ENCODE data around the gene CAMKK2. TPM values are rescaled to one million over a fixed set of nuclear protein-coding genes. Genes with fewer than 3 reads are reported as not detected.

Gene CAMKK2
- total RNA-seq, 4 donors from 2014 or later = 16.8 to 32.6 (median 21.2) TPM

DNA sequence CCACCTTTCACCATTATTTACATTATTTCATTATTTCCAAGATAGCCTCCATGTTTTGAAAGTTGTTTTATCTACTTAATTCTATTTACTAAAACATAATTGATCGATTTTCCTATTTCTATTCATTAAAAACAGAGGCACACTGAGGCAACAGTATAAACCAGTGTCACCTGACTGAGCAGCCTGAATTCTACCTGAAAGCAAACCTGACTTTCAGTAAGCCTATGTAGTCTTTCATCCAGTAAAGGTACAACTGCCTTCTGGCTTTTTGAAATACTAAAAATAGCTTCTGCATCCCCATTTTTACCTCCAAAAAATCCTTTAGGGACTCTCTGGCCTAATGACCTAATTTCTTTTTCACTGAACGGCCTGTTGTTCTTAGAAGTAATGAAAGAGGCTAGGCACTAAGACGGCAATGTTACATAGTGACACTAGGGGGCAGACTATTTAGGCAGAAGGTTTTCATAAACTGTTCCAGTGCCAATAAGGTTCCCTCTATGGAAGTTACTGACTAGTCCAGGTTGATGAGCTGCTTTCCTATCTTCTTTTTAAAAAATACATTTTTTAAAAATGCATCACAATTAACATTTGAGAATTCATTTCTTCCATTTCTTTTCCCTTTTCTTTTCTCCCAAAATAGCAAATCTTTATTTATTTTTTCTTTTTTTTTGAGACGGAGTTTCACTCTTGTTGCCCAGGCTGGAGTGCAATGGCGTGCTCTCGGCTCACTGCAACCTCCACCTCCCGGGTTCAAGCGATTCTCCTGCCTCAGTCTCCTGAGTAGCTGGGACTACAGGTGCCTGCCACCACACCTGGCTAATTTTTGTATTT, 38.2 kb upstream of the CAMKK2 start:
- DNase-seq = no peak
- H3K36me3 ChIP-seq = peaks cover 14 to 95% (median 21%) of the 10 kb centered on the region in 3 donors
- no peak overlapping the region for H3K4me3 ChIP-seq

DNA sequence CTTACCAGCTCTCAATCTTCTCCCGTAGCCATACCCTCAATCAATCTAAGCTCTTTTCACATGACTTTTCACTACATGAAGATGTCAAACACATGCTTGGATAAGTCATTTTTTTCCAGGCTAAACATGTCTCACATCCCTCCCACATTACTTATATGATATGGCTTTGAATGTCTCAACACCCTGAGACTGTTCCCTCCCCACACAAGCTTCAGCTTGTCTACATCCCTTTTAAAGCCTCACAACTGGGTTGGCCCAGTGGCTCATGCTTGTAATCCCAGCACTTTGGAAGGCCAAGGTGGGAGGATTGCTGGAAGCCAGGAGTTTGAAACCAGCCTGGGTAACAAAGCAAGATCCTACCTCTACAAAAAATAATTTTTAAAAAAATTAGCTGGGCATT, 37.2 kb upstream of the CAMKK2 start:
- no peak overlapping the region for H3K27ac ChIP-seq
- 55 to 67% methylated on average over 1 of the region's 1 CpG for WGBS, 2 donors
- H3K4me3 ChIP-seq = no peak overlapping the region
- TF ChIP-seq POLR2A (IDR thresholded peaks at IDR 0.05) = no peak
- TF ChIP-seq, protein P1, sequence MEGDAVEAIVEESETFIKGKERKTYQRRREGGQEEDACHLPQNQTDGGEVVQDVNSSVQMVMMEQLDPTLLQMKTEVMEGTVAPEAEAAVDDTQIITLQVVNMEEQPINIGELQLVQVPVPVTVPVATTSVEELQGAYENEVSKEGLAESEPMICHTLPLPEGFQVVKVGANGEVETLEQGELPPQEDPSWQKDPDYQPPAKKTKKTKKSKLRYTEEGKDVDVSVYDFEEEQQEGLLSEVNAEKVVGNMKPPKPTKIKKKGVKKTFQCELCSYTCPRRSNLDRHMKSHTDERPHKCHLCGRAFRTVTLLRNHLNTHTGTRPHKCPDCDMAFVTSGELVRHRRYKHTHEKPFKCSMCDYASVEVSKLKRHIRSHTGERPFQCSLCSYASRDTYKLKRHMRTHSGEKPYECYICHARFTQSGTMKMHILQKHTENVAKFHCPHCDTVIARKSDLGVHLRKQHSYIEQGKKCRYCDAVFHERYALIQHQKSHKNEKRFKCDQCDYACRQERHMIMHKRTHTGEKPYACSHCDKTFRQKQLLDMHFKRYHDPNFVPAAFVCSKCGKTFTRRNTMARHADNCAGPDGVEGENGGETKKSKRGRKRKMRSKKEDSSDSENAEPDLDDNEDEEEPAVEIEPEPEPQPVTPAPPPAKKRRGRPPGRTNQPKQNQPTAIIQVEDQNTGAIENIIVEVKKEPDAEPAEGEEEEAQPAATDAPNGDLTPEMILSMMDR (IDR thresholded peaks at IDR 0.05) = no peak
- peaks cover 0 to 8% (median 0%) of the 10 kb centered on the region in 3 donors for H3K4me1 ChIP-seq
- H3K9me3 ChIP-seq = no peaks in the 10 kb centered on the region
- intact Hi-C loops (cut with DNase I) = no loop called here
- DNase-seq = no peak
- H3K27me3 ChIP-seq = no peaks in the 10 kb centered on the region
- H3K36me3 ChIP-seq = peaks cover 18 to 97% (median 23%) of the 10 kb centered on the region in 3 donors

More for the DNA sequence above, 38.2 kb upstream of the CAMKK2 start:
- TF ChIP-seq POLR2A (IDR thresholded peaks at IDR 0.05) = no peak
- TF ChIP-seq, protein P1 (IDR thresholded peaks at IDR 0.05) = peak; percentile 56 to 86 (median 78)
- Histone ChIP-seq H3K4me1 (peaks cover 0 to 8% (median 0%) of the 10 kb centered on the region in 3 donors), H3K27ac (no peak overlapping the region), H3K27me3 (no peaks in the 10 kb centered on the region), H3K9me3 (no peaks in the 10 kb centered on the region)
- intact Hi-C loops (cut with DNase I) = no loop called here
- 38 to 55% methylated on average over 4 to 8 of the region's 8 CpGs for WGBS, 2 donors

DNA sequence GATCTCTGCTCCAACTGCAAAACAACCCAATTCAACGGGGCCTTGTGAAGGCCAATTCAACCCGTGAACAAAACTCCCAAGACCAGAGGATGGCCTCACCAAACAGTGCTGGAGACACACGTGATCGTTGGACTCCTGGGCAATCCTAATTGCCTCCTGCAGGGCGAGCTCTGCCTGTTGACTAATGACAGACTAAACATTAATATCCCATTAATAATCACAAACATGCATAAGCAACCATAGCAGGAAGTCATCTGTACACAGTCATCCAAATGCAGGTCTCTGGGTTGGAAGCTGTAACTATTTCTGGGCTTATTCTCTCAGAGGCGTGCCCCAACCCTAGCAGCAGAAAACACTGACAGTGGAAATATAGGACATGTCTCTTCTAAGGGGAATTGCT, 34.7 kb upstream of the CAMKK2 start:
- Histone ChIP-seq H3K9me3 (no peaks in the 10 kb centered on the region), H3K4me1 (peaks cover 0 to 18% (median 0%) of the 10 kb centered on the region in 3 donors), H3K36me3 (peaks cover 21 to 98% (median 33%) of the 10 kb centered on the region in 3 donors), H3K27ac (no peak overlapping the region), H3K27me3 (no peaks in the 10 kb centered on the region), H3K4me3 (no peak overlapping the region)
- WGBS, 2 donors = 62 to 83% methylated on average over 6 of the region's 6 CpGs
- no peak for DNase-seq
- intact Hi-C loops (cut with DNase I) = no loop called here
- no peak for TF ChIP-seq POLR2A (IDR thresholded peaks at IDR 0.05)
- TF ChIP-seq, protein P1 (IDR thresholded peaks at IDR 0.05) = no peak

DNA sequence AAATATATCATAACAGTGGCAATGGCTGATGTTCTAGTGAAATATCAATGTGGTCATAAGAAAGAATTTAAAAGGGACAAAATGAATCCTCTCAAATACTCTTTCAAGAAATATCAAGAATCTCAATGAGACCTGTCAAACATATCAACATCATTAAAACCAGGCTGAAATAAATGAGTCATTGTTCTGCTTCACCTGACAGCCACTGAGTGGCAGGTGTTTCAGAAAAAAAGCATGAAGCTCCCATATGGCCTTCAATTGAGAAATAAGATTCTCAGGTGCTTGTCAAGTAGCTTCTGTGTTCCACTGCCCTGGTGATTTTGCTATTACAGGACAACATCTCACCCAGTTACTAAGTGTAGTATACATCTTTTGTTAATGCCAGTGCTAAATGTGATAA, 34.2 kb upstream of the CAMKK2 start:
- Histone ChIP-seq H3K4me3 (no peak overlapping the region), H3K9me3 (no peaks in the 10 kb centered on the region), H3K36me3 (peaks cover 21 to 98% (median 32%) of the 10 kb centered on the region in 3 donors), H3K27me3 (no peaks in the 10 kb centered on the region), H3K4me1 (peaks cover 0 to 18% (median 0%) of the 10 kb centered on the region in 3 donors), H3K27ac (no peak overlapping the region)
- DNase-seq = no peak
- TF ChIP-seq, protein P1 (IDR thresholded peaks at IDR 0.05) = no peak
- TF ChIP-seq POLR2A (IDR thresholded peaks at IDR 0.05) = no peak
- intact Hi-C loops (cut with DNase I) = no loop called here

DNA sequence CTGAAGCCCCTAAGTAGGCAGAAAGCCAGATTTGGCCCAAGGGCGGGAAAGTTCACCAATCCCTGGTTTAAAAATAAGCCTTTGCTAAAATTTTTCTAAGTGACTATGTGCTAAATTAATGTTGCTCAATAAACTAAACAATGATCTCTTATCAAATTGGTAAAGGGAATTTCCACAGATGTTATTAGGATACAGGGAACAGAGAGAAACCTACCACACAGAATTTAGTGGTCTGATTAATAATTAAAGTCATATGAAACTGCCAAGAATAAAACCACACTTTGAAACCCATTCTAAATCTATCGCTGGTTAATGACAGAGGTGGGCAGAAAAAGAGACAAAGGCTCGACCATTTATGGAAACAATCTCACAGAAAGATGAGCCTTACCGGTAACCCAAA, 33.7 kb upstream of the CAMKK2 start:
- no peak for DNase-seq
- Histone ChIP-seq H3K4me3 (no peak overlapping the region), H3K27me3 (no peaks in the 10 kb centered on the region), H3K4me1 (peaks cover 0 to 18% (median 0%) of the 10 kb centered on the region in 3 donors), H3K27ac (no peak overlapping the region), H3K36me3 (peaks cover 21 to 98% (median 27%) of the 10 kb centered on the region in 3 donors), H3K9me3 (no peaks in the 10 kb centered on the region)
- intact Hi-C loops (cut with DNase I) = no loop called here
- TF ChIP-seq POLR2A (IDR thresholded peaks at IDR 0.05) = no peak
- TF ChIP-seq, protein P1 (IDR thresholded peaks at IDR 0.05) = no peak
- WGBS, 2 donors = 90 to 93% methylated on average over 4 of the region's 4 CpGs
